CD4-positive, alpha-beta T cell (primary cell): ENCODE results near the gene ATP8A2. TPM values are rescaled to one million over a fixed set of nuclear protein-coding genes. Genes with fewer than 3 reads are reported as not detected.
"Not testable (repeated sequence)": the region's sequence is repeated elsewhere in the genome, so short reads cannot be mapped to it uniquely, and the experiment has no call there.

Experiments
- ATAC-seq: fragments of 200-7000 bp; cut with Tn5 transposase; one replicate; pipeline ENCODE4 v1.10.0; 2022; ENCODE audit warnings: mild to moderate bottlenecking; ENCODE audit not compliant: poor library complexity
- CTCF ChIA-PET: fragments of 350-600 bp; sonication (Branson Sonifier 250); formaldehyde crosslinking; loops from one replicate; lab custom pipeline; 2021; ENCODE audit warnings: antibody characterized with exemption, inconsistent platforms; lab: Charles Lee
- POLR2A ChIA-PET: fragments of 350-600 bp; sonication (Branson Sonifier 250); formaldehyde crosslinking; loops from one replicate; lab custom pipeline; 2021; ENCODE audit warnings: antibody characterized with exemption, inconsistent platforms; lab: Charles Lee
- DNase-seq, 14 experiments: peaks; one replicate each; pipeline ENCODE4 v3.0.0-alpha.2; 2013 to 2020; ENCODE audit warnings: mixed read lengths in 2 of 14
- H3K27ac ChIP-seq, 2 donors: one replicate each; pipeline versions ENCODE4 v1.5.1 to v1.7.0; 2013; ENCODE audit warnings: low read length in 2 of 2, low read depth in 1 of 2, mild to moderate bottlenecking in 1 of 2
- H3K27me3 ChIP-seq, 2 experiments: 1 replicate in 1 of 2; 2 replicates in 1 of 2; pipeline versions ENCODE4 v1.6.1 to v1.7.0; 2013; ENCODE audit warnings: low read length in 2 of 2, control low read depth in 1 of 2, mild to moderate bottlenecking in 1 of 2, moderate library complexity in 1 of 2; ENCODE audit not compliant: insufficient read depth in 2 of 2, control insufficient read depth in 1 of 2
- H3K36me3 ChIP-seq: one replicate; pipeline ENCODE4 v1.6.1; 2013; ENCODE audit warnings: low read length, control low read depth; ENCODE audit not compliant: insufficient read depth
- H3K4me1 ChIP-seq: one replicate; pipeline ENCODE4 v1.6.1; 2013; ENCODE audit warnings: low read length, control low read depth; ENCODE audit not compliant: insufficient read depth
- H3K4me3 ChIP-seq: one replicate; pipeline ENCODE4 v1.5.1; 2013; ENCODE audit warnings: mild to moderate bottlenecking, low read length, moderate library complexity
- H3K9me3 ChIP-seq, 2 experiments: 1 replicate in 1 of 2; 2 replicates in 1 of 2; pipeline versions ENCODE4 v1.6.1 to v1.7.0; 2013; ENCODE audit warnings: low read length in 2 of 2, mild to moderate bottlenecking in 2 of 2, control low read depth in 1 of 2, moderate library complexity in 1 of 2; ENCODE audit not compliant: control insufficient read depth in 1 of 2, insufficient read depth in 1 of 2
- H3K27ac Mint-ChIP-seq: one replicate; pipeline ENCODE4 v1.8.0; 2020; ENCODE audit warnings: mixed read lengths
- H3K27me3 Mint-ChIP-seq: one replicate; pipeline ENCODE4 v1.8.0; 2021; ENCODE audit warnings: mixed read lengths
- H3K36me3 Mint-ChIP-seq: one replicate; pipeline ENCODE4 v1.8.0; 2021; ENCODE audit warnings: low read depth, mixed read lengths
- H3K4me1 Mint-ChIP-seq: one replicate; pipeline ENCODE4 v1.8.0; 2021; ENCODE audit warnings: low read depth, mixed read lengths
- H3K4me3 Mint-ChIP-seq: one replicate; pipeline ENCODE4 v1.8.0; 2020; ENCODE audit warnings: mild to moderate bottlenecking, mixed read lengths
- H3K9me3 Mint-ChIP-seq: one replicate; pipeline ENCODE4 v1.8.0; 2020; ENCODE audit warnings: mixed read lengths
- CTCF ChIP-seq: fragments of 200-600 bp; IDR thresholded peaks from one replicate; pipeline ENCODE4 v1.8.0; 2022; ENCODE audit warnings: antibody characterized with exemption, mild to moderate bottlenecking
- intact Hi-C, 2 experiments: fragments of 100-400 bp; cut with DNase I in 1 of 2; cut with micrococcal nuclease in 1 of 2; formaldehyde crosslinking; loops; one replicate each; pipeline versions ENCODE4 v1.15.1 to v1.9.0; 2023 to 2025; cut with DNase I, micrococcal nuclease
- total RNA-seq, 174 experiments: library from RNA in 2 of 174; stranded (reverse) in 2 of 174; gene quantifications; one replicate each; pipeline ENCODE4 v1.2.3 and lab custom pipeline; 2021 to 2026

Gene ATP8A2
- total RNA-seq, 2 experiments from 2014 or later, result 0.22 to 0.36 TPM

GRCh38 chr13:25946321-25946720, 574.5 kb downstream of the ATP8A2 start:
- ChIA-PET POLR2A (no interaction called here), CTCF (no interaction called here)
- Histone ChIP-seq H3K9me3 (no peaks in the 10 kb centered on the region), H3K27me3 (no peaks in the 10 kb centered on the region), H3K4me3 (no peak overlapping the region), H3K4me1 (no peaks in the 10 kb centered on the region), H3K27ac (no peak overlapping the region), H3K36me3 (no peaks in the 10 kb centered on the region)
- Mint-ChIP-seq H3K4me1 (peaks cover 5% of the 10 kb centered on the region), H3K4me3 (no peak overlapping the region), H3K36me3 (no peaks in the 10 kb centered on the region), H3K27ac (no peak overlapping the region), H3K9me3 (no peaks in the 10 kb centered on the region), H3K27me3 (no peaks in the 10 kb centered on the region)
- DNase-seq (no peak), ATAC-seq (no peak)
- no peak for TF ChIP-seq CTCF
- intact Hi-C loops, result loop anchor here in 1 of 2 experiments (10.0 kb wide), 1 partner anchor 372 kb away; no protein-coding TSS in a partner anchor

- no peaks in the 10 kb centered on the region for H3K9me3 ChIP-seq
- no peak overlapping the region for H3K27ac Mint-ChIP-seq
- DNase-seq, result no peak
- no peak overlapping the region for H3K4me3 ChIP-seq
- no peak overlapping the region for H3K27ac ChIP-seq
- intact Hi-C loops, result loop anchor here in 1 of 2 experiments (10.0 kb wide), 1 partner anchor 374 kb away; no protein-coding TSS in a partner anchor
- ChIA-PET CTCF (no interaction called here), POLR2A (no interaction called here)
- no peak for ATAC-seq
- H3K9me3 Mint-ChIP-seq, result no peaks in the 10 kb centered on the region
- H3K4me1 ChIP-seq, result peaks cover 5% of the 10 kb centered on the region
- TF ChIP-seq CTCF, result no peak
- no peaks in the 10 kb centered on the region for H3K36me3 Mint-ChIP-seq
- no peaks in the 10 kb centered on the region for H3K36me3 ChIP-seq
- no peaks in the 10 kb centered on the region for H3K27me3 Mint-ChIP-seq
- peaks cover 5% of the 10 kb centered on the region for H3K4me1 Mint-ChIP-seq
- no peak overlapping the region for H3K4me3 Mint-ChIP-seq
- H3K27me3 ChIP-seq, result no peaks in the 10 kb centered on the region
Measured at GRCh38 chr13:25948910-25949309, 577.1 kb downstream of the ATP8A2 start.

GRCh38 chr13:25951831-25952230, 580.1 kb downstream of the ATP8A2 start:
- intact Hi-C loops, result loop anchor here in 1 of 2 experiments (5.0 kb wide), 1 partner anchor 45 kb away; no protein-coding TSS in a partner anchor
- ATAC-seq (no peak), DNase-seq (no peak)
- peaks cover 13% of the 10 kb centered on the region for H3K4me1 ChIP-seq
- ChIA-PET CTCF (no interaction called here), POLR2A (no interaction called here)
- no peak overlapping the region for H3K27ac ChIP-seq
- no peaks in the 10 kb centered on the region for H3K36me3 Mint-ChIP-seq
- H3K9me3 Mint-ChIP-seq, result peaks cover 3% of the 10 kb centered on the region
- no peaks in the 10 kb centered on the region for H3K27me3 ChIP-seq
- TF ChIP-seq CTCF, result no peak
- no peak overlapping the region for H3K4me3 ChIP-seq
- H3K27me3 Mint-ChIP-seq, result no peaks in the 10 kb centered on the region
- H3K4me1 Mint-ChIP-seq, result peaks cover 11% of the 10 kb centered on the region
- H3K27ac Mint-ChIP-seq, result no peak overlapping the region
- H3K9me3 ChIP-seq, result no peaks in the 10 kb centered on the region
- H3K36me3 ChIP-seq, result no peaks in the 10 kb centered on the region
- no peak overlapping the region for H3K4me3 Mint-ChIP-seq

- CTCF ChIA-PET, H3K36me3 ChIP-seq: not testable (repeated sequence)
- intact Hi-C loops, result loop anchor here in 1 of 2 experiments (5.0 kb wide), 1 partner anchor 47 kb away; no protein-coding TSS in a partner anchor
Measured at GRCh38 chr13:25954080-25954479, 582.3 kb downstream of the ATP8A2 start.

GRCh38 chr13:25954943-25955342, 583.2 kb downstream of the ATP8A2 start:
- H3K36me3 ChIP-seq, DNase-seq, POLR2A ChIA-PET, H3K27me3 ChIP-seq, CTCF ChIA-PET, H3K27ac ChIP-seq, H3K4me3 ChIP-seq, ATAC-seq, H3K9me3 Mint-ChIP-seq, H3K4me3 Mint-ChIP-seq, H3K9me3 ChIP-seq, H3K27ac Mint-ChIP-seq, H3K36me3 Mint-ChIP-seq, H3K27me3 Mint-ChIP-seq: not testable (repeated sequence)
- intact Hi-C loops, result loop anchor here in 1 of 2 experiments (5.0 kb wide), 1 partner anchor 48 kb away; no protein-coding TSS in a partner anchor
- H3K4me1 Mint-ChIP-seq, result peaks cover 23% of the 10 kb centered on the region
- H3K4me1 ChIP-seq, result peaks cover 25% of the 10 kb centered on the region

More at GRCh38 chr13:25954080-25954479, 582.3 kb downstream of the ATP8A2 start:
- POLR2A ChIA-PET, result interaction anchor here (0.9 kb wide), 1 partner anchor 17 kb away, joined by 3 read pairs; no protein-coding TSS in a partner anchor
- not testable (repeated sequence) for H3K27ac ChIP-seq, H3K9me3 Mint-ChIP-seq, ATAC-seq, H3K27me3 ChIP-seq, H3K27ac Mint-ChIP-seq, H3K4me3 Mint-ChIP-seq, H3K9me3 ChIP-seq, H3K36me3 Mint-ChIP-seq, H3K27me3 Mint-ChIP-seq, H3K4me3 ChIP-seq
- peaks cover 19% of the 10 kb centered on the region for H3K4me1 ChIP-seq
- peaks cover 14% of the 10 kb centered on the region for H3K4me1 Mint-ChIP-seq
- DNase-seq, result peak in 1 of 14 experiments; percentile 27
